ENCODE results near the gene CMTM1.
A peak's percentile ranks its signal among the peaks of the same experiment; 100 is the strongest.

CMTM1 gene

GRCh38 chr16:66539623-66540469, 26.4 kb upstream of the CMTM1 start:
- peak in 1 of 2 donors; percentile 29 for DNase-seq

- no peak for DNase-seq
Observed at GRCh38 chr16:66541388-66542355, 24.6 kb upstream of the CMTM1 start.

- no peak for DNase-seq
Observed at GRCh38 chr16:66542396-66542795, 23.8 kb upstream of the CMTM1 start.

- DNase-seq, result no peak
Observed at GRCh38 chr16:66543541-66543940, 22.7 kb upstream of the CMTM1 start.

- DNase-seq, result no peak
Observed at GRCh38 chr16:66544016-66544757, 22.1 kb upstream of the CMTM1 start.

GRCh38 chr16:66547101-66547989, 18.9 kb upstream of the CMTM1 start:
- no peak for DNase-seq

GRCh38 chr16:66548068-66548467, 18.2 kb upstream of the CMTM1 start:
- DNase-seq, result no peak

GRCh38 chr16:66548868-66549267, 17.4 kb upstream of the CMTM1 start:
- DNase-seq, result no peak

GRCh38 chr16:66549284-66550131, 16.7 kb upstream of the CMTM1 start, which contains the start of gene TK2:
Gene TK2, minus strand, starts transcription at chr16:66550122. Its CDS starts 61 bp downstream, at chr16:66550061.
- DNase-seq, result peak; percentile 40 to 50

- DNase-seq, result peak; percentile 69 to 71
Observed at GRCh38 chr16:66551348-66551759, 14.9 kb upstream of the CMTM1 start.

- no peak for DNase-seq
Observed at GRCh38 chr16:66551788-66552285, 14.4 kb upstream of the CMTM1 start.

GRCh38 chr16:66552286-66553177, 13.7 kb upstream of the CMTM1 start, which contains the start of gene CKLF:
Gene CKLF, plus strand, starts transcription at chr16:66552576. Its CDS starts 140 bp downstream, at chr16:66552716.
- peak; percentile 93 to 94 for DNase-seq

- DNase-seq, result peak in 1 of 2 donors; percentile 15
Observed at GRCh38 chr16:66553223-66553622, 13.0 kb upstream of the CMTM1 start.

- no peak for DNase-seq
Observed at GRCh38 chr16:66554021-66554420, 12.2 kb upstream of the CMTM1 start.

GRCh38 chr16:66554495-66554894, 11.7 kb upstream of the CMTM1 start:
- DNase-seq, result no peak

- no peak for DNase-seq
Observed at GRCh38 chr16:66560107-66560506, 6.1 kb upstream of the CMTM1 start.

GRCh38 chr16:66561381-66562080, 4.7 kb upstream of the CMTM1 start:
- no peak for DNase-seq

- DNase-seq, result peak in 1 of 2 donors; percentile 58
Observed at GRCh38 chr16:66562409-66562808, 3.8 kb upstream of the CMTM1 start.

GRCh38 chr16:66562986-66563385, 3.3 kb upstream of the CMTM1 start:
- DNase-seq, result no peak

All from CD4-positive, alpha-beta T cell treated with Interleukin-4 for 1 hour (primary cell).